Colonic mucosa (tissue), 4 donors: ENCODE measurements around the gene PRTN3. TPM values are rescaled to one million over a fixed set of nuclear protein-coding genes. Genes with fewer than 3 reads are reported as not detected.

Experiments
- DNase-seq: peaks from one replicate; pipeline ENCODE4 v3.0.0-alpha.2; 2020
- H3K27ac ChIP-seq: fragments of 200-600 bp; one replicate; pipeline ENCODE4 v1.8.0; 2021
- H3K27me3 ChIP-seq: fragments of 200-600 bp; one replicate; pipeline ENCODE4 v1.8.0; 2021
- H3K36me3 ChIP-seq: fragments of 200-600 bp; one replicate; pipeline ENCODE4 v1.8.0; 2021
- H3K4me1 ChIP-seq: fragments of 200-600 bp; one replicate; pipeline ENCODE4 v1.8.0; 2021; ENCODE audit warnings: mild to moderate bottlenecking
- H3K4me3 ChIP-seq: fragments of 200-600 bp; one replicate; pipeline ENCODE4 v1.8.0; 2021
- H3K9ac ChIP-seq, 2 donors: one replicate each; pipeline ENCODE4 v1.7.0; 2013; ENCODE audit warnings: control low read depth in 2 of 2, low read depth in 2 of 2, low read length in 2 of 2
- H3K9me3 ChIP-seq: fragments of 200-600 bp; one replicate; pipeline ENCODE4 v1.8.0; 2021
- intact Hi-C: fragments of 100-400 bp; cut with DNase I; formaldehyde crosslinking; loops from one replicate; pipeline ENCODE4 v1.14.1; 2022
- total RNA-seq, 2 donors: library from RNA; stranded (reverse); fragmentation: NEBNext Ultra II Directional in 1 of 2; extraction: Animal tissue kit (Norgen Biotek cat#: 25700) in 1 of 2; gene quantifications; one replicate each; pipeline ENCODE4 v1.2.1, GENCODE V29; 2021
- TF ChIP-seq, protein P1 (sequence below): fragments of 200-600 bp; IDR thresholded peaks from one replicate; pipeline ENCODE4 v1.8.0; 2022; ENCODE audit warnings: antibody characterized with exemption, mild to moderate bottlenecking
- donor health status: healthy.
- donor health status: DM: no; HTN: no; CAD: no.
- donor health status: DM: no; HTN: no; CAD: no.

The PRTN3 gene
- total RNA-seq, 2 donors from 2014 or later, result not detected

DNA sequence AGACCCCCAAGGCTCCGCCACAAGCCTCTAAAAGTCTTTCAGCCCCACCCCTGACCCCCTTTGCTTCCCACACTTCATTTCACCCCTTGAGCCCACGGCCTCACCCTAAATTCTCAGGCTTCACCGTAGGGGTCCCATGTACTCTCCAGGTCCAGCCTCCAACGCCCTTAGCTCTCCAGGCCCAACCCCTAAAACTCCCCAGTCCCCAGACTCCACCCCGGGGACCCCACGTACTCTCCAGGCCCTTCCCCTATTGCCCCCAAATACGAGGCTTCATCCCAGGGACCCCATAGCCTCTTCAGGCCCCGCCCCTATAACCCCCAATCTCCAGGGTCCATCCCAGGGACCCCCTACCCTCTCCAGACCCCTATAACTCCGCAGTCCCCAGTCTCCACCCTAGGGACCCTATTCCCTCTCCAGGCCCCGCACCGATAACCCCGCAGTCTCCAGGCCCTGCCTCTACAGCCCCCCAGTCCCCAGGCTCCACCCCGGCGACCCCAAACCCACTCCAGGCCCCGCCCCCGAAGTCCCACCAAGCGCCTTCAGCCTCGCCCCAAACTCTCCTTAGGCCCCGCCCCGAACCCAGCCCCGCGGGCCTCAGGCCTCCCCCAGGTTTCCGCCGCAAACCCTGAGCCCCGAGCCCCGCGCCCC is 51.6 kb downstream of the PRTN3 start:
- intact Hi-C loops, result no loop called here
- H3K27me3 ChIP-seq, result no peaks in the 10 kb centered on the region
- H3K4me3 ChIP-seq, result peak overlapping the region; percentile 82
- H3K9me3 ChIP-seq, result no peaks in the 10 kb centered on the region
- H3K9ac ChIP-seq, result peak overlapping the region; percentile 70 to 88
- H3K36me3 ChIP-seq, result peaks cover 4% of the 10 kb centered on the region
- H3K27ac ChIP-seq, result peak overlapping the region; percentile 91
- peaks cover 5% of the 10 kb centered on the region for H3K4me1 ChIP-seq
- DNase-seq, result no peak
- TF ChIP-seq, protein P1, sequence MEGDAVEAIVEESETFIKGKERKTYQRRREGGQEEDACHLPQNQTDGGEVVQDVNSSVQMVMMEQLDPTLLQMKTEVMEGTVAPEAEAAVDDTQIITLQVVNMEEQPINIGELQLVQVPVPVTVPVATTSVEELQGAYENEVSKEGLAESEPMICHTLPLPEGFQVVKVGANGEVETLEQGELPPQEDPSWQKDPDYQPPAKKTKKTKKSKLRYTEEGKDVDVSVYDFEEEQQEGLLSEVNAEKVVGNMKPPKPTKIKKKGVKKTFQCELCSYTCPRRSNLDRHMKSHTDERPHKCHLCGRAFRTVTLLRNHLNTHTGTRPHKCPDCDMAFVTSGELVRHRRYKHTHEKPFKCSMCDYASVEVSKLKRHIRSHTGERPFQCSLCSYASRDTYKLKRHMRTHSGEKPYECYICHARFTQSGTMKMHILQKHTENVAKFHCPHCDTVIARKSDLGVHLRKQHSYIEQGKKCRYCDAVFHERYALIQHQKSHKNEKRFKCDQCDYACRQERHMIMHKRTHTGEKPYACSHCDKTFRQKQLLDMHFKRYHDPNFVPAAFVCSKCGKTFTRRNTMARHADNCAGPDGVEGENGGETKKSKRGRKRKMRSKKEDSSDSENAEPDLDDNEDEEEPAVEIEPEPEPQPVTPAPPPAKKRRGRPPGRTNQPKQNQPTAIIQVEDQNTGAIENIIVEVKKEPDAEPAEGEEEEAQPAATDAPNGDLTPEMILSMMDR, result no peak

DNA sequence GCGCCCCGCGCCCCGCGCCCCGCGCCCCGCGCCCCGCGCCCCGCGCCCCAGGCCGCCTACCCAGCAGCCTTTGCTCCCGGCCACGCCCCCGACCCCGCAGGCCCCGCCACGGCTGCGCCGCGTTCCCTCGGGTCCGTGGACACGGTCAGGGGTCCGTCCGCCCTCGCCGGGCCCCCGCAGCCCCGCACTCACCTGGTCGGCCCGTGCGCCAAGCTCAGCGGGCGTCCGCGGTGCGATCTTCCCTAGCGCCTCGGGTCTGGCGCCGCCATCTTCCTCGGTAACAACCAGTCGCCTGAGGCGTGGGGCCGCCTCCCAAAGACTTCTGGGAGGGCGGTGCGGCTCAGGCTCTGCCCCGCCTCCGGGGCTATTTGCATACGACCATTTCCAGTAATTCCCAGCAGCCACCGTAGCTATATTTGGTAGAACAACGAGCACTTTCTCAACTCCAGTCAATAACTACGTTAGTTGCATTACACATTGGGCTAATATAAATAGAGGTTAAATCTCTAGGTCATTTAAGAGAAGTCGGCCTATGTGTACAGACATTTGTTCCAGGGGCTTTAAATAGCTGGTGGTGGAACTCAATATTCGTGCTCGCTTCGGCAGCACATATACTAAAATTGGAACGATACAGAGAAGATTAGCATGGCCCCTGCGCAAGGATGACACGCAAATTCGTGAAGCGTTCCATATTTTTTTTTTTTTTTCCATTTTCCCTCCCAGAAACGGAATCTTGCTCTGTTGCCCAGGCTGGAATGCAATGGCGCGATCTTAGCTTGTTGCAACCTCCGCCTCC is 52.3 kb downstream of the PRTN3 start, which contains the start of the genes MED16 and RNU6-9:
MED16 (minus strand) TSS at position 294 of the 796 bp plus-strand sequence. CDS start 2,056 bp downstream, outside the sequence.
RNU6-9 (plus strand) TSS at position 591 of the 796 bp plus-strand sequence.
- Histone ChIP-seq H3K9me3 (no peaks in the 10 kb centered on the region), H3K9ac (peak within 1 kb of the TSS; percentile 70 to 88), H3K36me3 (peaks cover 4% of the 10 kb centered on the region), H3K4me3 (peak within 1 kb of the TSS; percentile 82), H3K27ac (peak within 1 kb of the TSS; percentile 91), H3K27me3 (no peaks in the 10 kb centered on the region), H3K4me1 (peaks cover 5% of the 10 kb centered on the region)
- TF ChIP-seq, protein P1, result no peak
- intact Hi-C loops, result no loop called here
- DNase-seq, result peak; percentile 91

DNA sequence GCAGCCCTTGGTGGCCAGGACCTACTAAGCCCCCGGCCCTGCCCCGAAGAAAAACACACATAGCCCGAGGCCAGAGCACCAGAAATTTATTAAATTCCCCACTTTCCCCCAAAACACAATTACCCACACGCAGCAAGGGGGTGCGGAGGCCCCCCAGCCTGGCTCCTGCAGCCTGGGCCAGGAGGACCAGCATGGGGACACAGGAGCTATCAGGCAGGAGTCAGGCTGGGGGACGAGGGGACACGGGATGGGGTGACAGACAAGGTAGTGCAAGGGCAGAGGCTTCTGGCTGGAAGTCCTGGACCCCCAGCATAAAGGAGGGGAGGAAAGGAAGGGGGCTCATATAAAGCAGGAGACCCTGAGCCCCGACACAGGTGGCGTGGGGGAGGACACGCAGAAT is 55.6 kb downstream of the PRTN3 start:
- H3K27me3 ChIP-seq, result no peaks in the 10 kb centered on the region
- intact Hi-C loops, result no loop called here
- H3K9me3 ChIP-seq, result no peaks in the 10 kb centered on the region
- TF ChIP-seq, protein P1, result no peak
- no peaks in the 10 kb centered on the region for H3K4me1 ChIP-seq
- DNase-seq, result no peak
- H3K9ac ChIP-seq, result no peak overlapping the region
- no peak overlapping the region for H3K27ac ChIP-seq
- no peak overlapping the region for H3K4me3 ChIP-seq
- no peaks in the 10 kb centered on the region for H3K36me3 ChIP-seq

DNA sequence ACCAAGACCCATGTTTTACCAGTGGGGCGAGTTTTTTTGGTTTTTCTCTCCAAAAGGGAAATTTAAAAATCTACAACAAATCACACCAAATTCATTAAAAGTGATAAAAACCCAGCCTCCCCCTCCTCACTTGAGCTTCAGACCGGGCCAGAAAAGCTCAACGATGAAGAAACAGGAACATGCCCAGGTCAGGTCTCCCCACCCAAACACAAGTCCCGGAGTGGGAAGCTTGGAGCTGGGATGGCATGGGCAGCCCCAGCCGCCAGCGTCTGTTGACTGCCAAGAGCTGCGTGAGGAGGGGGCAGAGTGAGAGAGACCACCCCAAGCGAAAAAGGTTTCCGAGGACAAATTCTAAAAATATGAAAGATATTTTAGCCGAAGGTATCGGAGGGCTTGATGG is 56.2 kb downstream of the PRTN3 start:
- Histone ChIP-seq H3K9me3 (no peaks in the 10 kb centered on the region), H3K4me3 (no peak overlapping the region), H3K27ac (no peak overlapping the region), H3K27me3 (no peaks in the 10 kb centered on the region), H3K9ac (no peak overlapping the region), H3K4me1 (no peaks in the 10 kb centered on the region), H3K36me3 (no peaks in the 10 kb centered on the region)
- TF ChIP-seq, protein P1, result no peak
- no peak for DNase-seq
- intact Hi-C loops, result no loop called here

DNA sequence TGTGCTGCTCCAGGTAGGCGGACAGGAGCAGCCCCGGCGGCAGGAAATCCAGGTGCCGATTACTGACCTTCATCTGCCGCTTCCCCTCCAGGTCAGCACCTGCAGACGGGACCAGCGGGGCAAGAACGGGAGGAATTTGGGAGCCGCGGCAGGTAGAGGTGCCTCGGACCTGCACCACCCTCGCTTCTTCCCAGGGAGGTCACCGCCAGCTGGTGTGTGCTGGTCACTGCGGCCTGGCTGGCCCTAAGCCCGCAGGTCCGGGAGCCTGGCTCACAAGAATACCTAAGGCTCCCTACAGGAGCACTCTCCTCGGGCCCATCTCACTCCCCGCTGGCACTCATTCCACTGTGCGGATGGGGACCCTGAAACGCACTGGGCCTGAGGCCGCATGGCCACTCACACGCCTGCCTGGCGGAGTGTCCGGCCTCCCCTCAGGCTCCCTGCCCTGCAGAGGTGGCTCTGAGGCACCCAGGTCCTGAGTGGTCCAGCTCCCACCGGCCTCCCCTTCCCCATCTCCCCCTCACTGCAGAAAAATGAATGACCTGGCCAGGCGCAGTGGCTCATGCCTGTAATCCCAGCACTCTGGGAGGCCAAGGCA is 56.7 kb downstream of the PRTN3 start:
- Histone ChIP-seq H3K27me3 (no peaks in the 10 kb centered on the region), H3K36me3 (no peaks in the 10 kb centered on the region), H3K9ac (no peak overlapping the region), H3K4me1 (no peaks in the 10 kb centered on the region), H3K27ac (no peak overlapping the region), H3K9me3 (no peaks in the 10 kb centered on the region), H3K4me3 (no peak overlapping the region)
- DNase-seq, result no peak
- TF ChIP-seq, protein P1, result no peak
- intact Hi-C loops, result no loop called here
